Natural killer cell (primary cell): ENCODE data around the gene RASGRP3. TPM values are rescaled to one million over a fixed set of nuclear protein-coding genes. Genes with fewer than 3 reads are reported as not detected.

Experiments
- ATAC-seq, 3 donors: fragments of 150-1000 bp in 2 of 3; fragments of 200-7000 bp in 1 of 3; cut with Tn5 transposase; 1 replicate in 1 of 3; 2 replicates in 2 of 3; pipeline ENCODE4 v1.10.0; 2021; ENCODE audit warnings: mild to moderate bottlenecking in 2 of 3, moderate library complexity in 2 of 3
- DNase-seq, 2 donors: peaks; one replicate each; pipeline versions ENCODE4 v3.0.0 to v3.0.0-alpha.2; 2013 to 2021; ENCODE audit warnings: mixed read lengths in 1 of 2
- H3K27ac ChIP-seq: one replicate; pipeline ENCODE4 v1.5.1; 2013; ENCODE audit warnings: mild to moderate bottlenecking, low read length
- H3K27me3 ChIP-seq: one replicate; pipeline ENCODE4 v1.6.1; 2013; ENCODE audit warnings: low read length; ENCODE audit not compliant: control insufficient read depth, insufficient read depth
- H3K36me3 ChIP-seq: one replicate; pipeline ENCODE4 v1.6.1; 2013; ENCODE audit warnings: low read length; ENCODE audit not compliant: control insufficient read depth, insufficient read depth
- H3K4me1 ChIP-seq: one replicate; pipeline ENCODE4 v1.6.1; 2013; ENCODE audit warnings: low read length; ENCODE audit not compliant: control insufficient read depth, insufficient read depth
- H3K4me3 ChIP-seq: one replicate; pipeline ENCODE4 v1.5.1; 2013; ENCODE audit warnings: low read length
- H3K9me3 ChIP-seq: one replicate; pipeline ENCODE4 v1.6.1; 2013; ENCODE audit warnings: low read length; ENCODE audit not compliant: control insufficient read depth, insufficient read depth
- H3K27ac Mint-ChIP-seq, 2 donors: one replicate each; pipeline ENCODE4 v1.8.0; 2022; ENCODE audit warnings: mild to moderate bottlenecking in 2 of 2, mixed read lengths in 2 of 2, moderate library complexity in 1 of 2
- H3K27me3 Mint-ChIP-seq, 2 donors: one replicate each; pipeline ENCODE4 v1.8.0; 2022; ENCODE audit warnings: low read depth in 2 of 2, mixed read lengths in 2 of 2
- H3K36me3 Mint-ChIP-seq: one replicate; pipeline ENCODE4 v1.8.0; 2022; ENCODE audit warnings: mixed read lengths
- H3K4me1 Mint-ChIP-seq, 2 donors: one replicate each; pipeline ENCODE4 v1.8.0; 2022; ENCODE audit warnings: mixed read lengths in 2 of 2
- H3K4me3 Mint-ChIP-seq: one replicate; pipeline ENCODE4 v1.8.0; 2022; ENCODE audit warnings: mild to moderate bottlenecking, moderate library complexity, mixed read lengths
- H3K9me3 Mint-ChIP-seq, 2 donors: one replicate each; pipeline ENCODE4 v1.8.0; 2022; ENCODE audit warnings: mixed read lengths in 2 of 2
- CTCF ChIP-seq: fragments of 200-600 bp; IDR thresholded peaks from one replicate; pipeline ENCODE4 v1.8.0; 2022; ENCODE audit warnings: antibody characterized with exemption
- WGBS: methylation state at CpG from one replicate; pipeline ENCODE4 v1.1.7; 2013; ENCODE audit warnings: missing lambda C conversion rate; ENCODE audit not compliant: insufficient coverage; 5-methylcytosine and 5-hydroxymethylcytosine counted together
- intact Hi-C: fragments of 100-400 bp; cut with micrococcal nuclease; formaldehyde crosslinking; loops from one replicate; pipeline ENCODE4 v1.14.2; 2022
- total RNA-seq, 4 donors: library from RNA; stranded (reverse); fragments of 120-200 nt in 1 of 4; gene quantifications; one replicate each; pipeline versions ENCODE4 v1.2.3 to v1.2.4, GENCODE V29; 2013 to 2022

Gene RASGRP3
- total RNA-seq, 3 donors from 2014 or later (not counting 1 experiment from before 2014, with no cell fraction given) = 1.8 to 21.1 (median 2.7) TPM

- DNase-seq = no peak
- Mint-ChIP-seq H3K36me3 (no peaks in the 10 kb centered on the region), H3K27ac (no peak overlapping the region), H3K9me3 (no peaks in the 10 kb centered on the region), H3K27me3 (peaks cover 15 to 28% of the 10 kb centered on the region in 2 donors), H3K4me3 (no peak overlapping the region), H3K4me1 (no peaks in the 10 kb centered on the region)
- WGBS = 90% methylated on average over 7 of the region's 8 CpGs
- H3K9me3 ChIP-seq = no peaks in the 10 kb centered on the region
- H3K36me3 ChIP-seq = no peaks in the 10 kb centered on the region
- no peaks in the 10 kb centered on the region for H3K4me1 ChIP-seq
- TF ChIP-seq CTCF = no peak
- no peak overlapping the region for H3K27ac ChIP-seq
- ATAC-seq = no peak
- no peaks in the 10 kb centered on the region for H3K27me3 ChIP-seq
- no peak overlapping the region for H3K4me3 ChIP-seq
- intact Hi-C loops = no loop called here
These were observed 40.9 kb upstream of the RASGRP3 start for GRCh38 chr2:33435518-33435917.

GRCh38 chr2:33436083-33436482 lies 40.4 kb upstream of the RASGRP3 start:
- no peak overlapping the region for H3K27ac ChIP-seq
- H3K27me3 ChIP-seq = no peaks in the 10 kb centered on the region

GRCh38 chr2:33437297-33437696 lies 39.2 kb upstream of the RASGRP3 start:
- intact Hi-C loops = no loop called here
- WGBS = 59% methylated on average over 4 of the region's 4 CpGs
- no peak for TF ChIP-seq CTCF
- no peaks in the 10 kb centered on the region for H3K4me1 ChIP-seq
- peaks cover 12 to 29% of the 10 kb centered on the region in 2 donors for H3K27me3 Mint-ChIP-seq
- DNase-seq (no peak), ATAC-seq (no peak)
- H3K4me3 Mint-ChIP-seq = no peak overlapping the region
- H3K4me1 Mint-ChIP-seq = no peaks in the 10 kb centered on the region
- H3K36me3 ChIP-seq = no peaks in the 10 kb centered on the region
- no peaks in the 10 kb centered on the region for H3K9me3 ChIP-seq
- H3K36me3 Mint-ChIP-seq = no peaks in the 10 kb centered on the region
- no peak overlapping the region for H3K27ac Mint-ChIP-seq
- H3K27ac ChIP-seq = no peak overlapping the region
- no peaks in the 10 kb centered on the region for H3K9me3 Mint-ChIP-seq
- H3K4me3 ChIP-seq = no peak overlapping the region
- H3K27me3 ChIP-seq = no peaks in the 10 kb centered on the region

More at GRCh38 chr2:33436083-33436482, 40.4 kb upstream of the RASGRP3 start:
- Mint-ChIP-seq H3K4me3 (no peak overlapping the region), H3K27ac (no peak overlapping the region), H3K9me3 (no peaks in the 10 kb centered on the region), H3K27me3 (peaks cover 15 to 28% of the 10 kb centered on the region in 2 donors), H3K36me3 (no peaks in the 10 kb centered on the region), H3K4me1 (no peaks in the 10 kb centered on the region)
- Histone ChIP-seq H3K36me3 (no peaks in the 10 kb centered on the region), H3K4me1 (no peaks in the 10 kb centered on the region), H3K9me3 (no peaks in the 10 kb centered on the region), H3K4me3 (no peak overlapping the region)
- no peak for TF ChIP-seq CTCF
- no peak for ATAC-seq
- intact Hi-C loops = no loop called here
- no peak for DNase-seq
- WGBS = 33% methylated on average over 1 of the region's 1 CpG

- intact Hi-C loops = no loop called here
- H3K36me3 Mint-ChIP-seq = no peaks in the 10 kb centered on the region
- ATAC-seq (no peak), DNase-seq (no peak)
- H3K9me3 Mint-ChIP-seq = no peaks in the 10 kb centered on the region
- no peak overlapping the region for H3K4me3 ChIP-seq
- no peaks in the 10 kb centered on the region for H3K9me3 ChIP-seq
- H3K27me3 Mint-ChIP-seq = peaks cover 12 to 35% of the 10 kb centered on the region in 2 donors
- H3K36me3 ChIP-seq = no peaks in the 10 kb centered on the region
- no peaks in the 10 kb centered on the region for H3K4me1 ChIP-seq
- H3K27ac Mint-ChIP-seq = no peak overlapping the region
- H3K27ac ChIP-seq = no peak overlapping the region
- TF ChIP-seq CTCF = no peak
- H3K4me3 Mint-ChIP-seq = no peak overlapping the region
- WGBS = 82% methylated on average over 1 of the region's 2 CpGs
- H3K27me3 ChIP-seq = no peaks in the 10 kb centered on the region
- H3K4me1 Mint-ChIP-seq = no peaks in the 10 kb centered on the region
These were observed 38.6 kb upstream of the RASGRP3 start for GRCh38 chr2:33437815-33438214.
